GM12873 (cell line): ENCODE data around the gene KCND2.

Experiments
- TF ChIP-seq, protein P1 (sequence below): IDR thresholded peaks from 2 replicates; pipeline ENCODE4 v1.5.1; 2012; ENCODE audit warnings: low read depth, mild to moderate bottlenecking, moderate library complexity, low read length, control low read depth; ENCODE audit not compliant: insufficient read depth; ENCODE audit errors: missing control alignments

Gene KCND2

GRCh38 chr7:120792861-120793130 lies 519.8 kb downstream of the KCND2 start:
- TF ChIP-seq, protein P1, sequence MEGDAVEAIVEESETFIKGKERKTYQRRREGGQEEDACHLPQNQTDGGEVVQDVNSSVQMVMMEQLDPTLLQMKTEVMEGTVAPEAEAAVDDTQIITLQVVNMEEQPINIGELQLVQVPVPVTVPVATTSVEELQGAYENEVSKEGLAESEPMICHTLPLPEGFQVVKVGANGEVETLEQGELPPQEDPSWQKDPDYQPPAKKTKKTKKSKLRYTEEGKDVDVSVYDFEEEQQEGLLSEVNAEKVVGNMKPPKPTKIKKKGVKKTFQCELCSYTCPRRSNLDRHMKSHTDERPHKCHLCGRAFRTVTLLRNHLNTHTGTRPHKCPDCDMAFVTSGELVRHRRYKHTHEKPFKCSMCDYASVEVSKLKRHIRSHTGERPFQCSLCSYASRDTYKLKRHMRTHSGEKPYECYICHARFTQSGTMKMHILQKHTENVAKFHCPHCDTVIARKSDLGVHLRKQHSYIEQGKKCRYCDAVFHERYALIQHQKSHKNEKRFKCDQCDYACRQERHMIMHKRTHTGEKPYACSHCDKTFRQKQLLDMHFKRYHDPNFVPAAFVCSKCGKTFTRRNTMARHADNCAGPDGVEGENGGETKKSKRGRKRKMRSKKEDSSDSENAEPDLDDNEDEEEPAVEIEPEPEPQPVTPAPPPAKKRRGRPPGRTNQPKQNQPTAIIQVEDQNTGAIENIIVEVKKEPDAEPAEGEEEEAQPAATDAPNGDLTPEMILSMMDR: no peak

DNA sequence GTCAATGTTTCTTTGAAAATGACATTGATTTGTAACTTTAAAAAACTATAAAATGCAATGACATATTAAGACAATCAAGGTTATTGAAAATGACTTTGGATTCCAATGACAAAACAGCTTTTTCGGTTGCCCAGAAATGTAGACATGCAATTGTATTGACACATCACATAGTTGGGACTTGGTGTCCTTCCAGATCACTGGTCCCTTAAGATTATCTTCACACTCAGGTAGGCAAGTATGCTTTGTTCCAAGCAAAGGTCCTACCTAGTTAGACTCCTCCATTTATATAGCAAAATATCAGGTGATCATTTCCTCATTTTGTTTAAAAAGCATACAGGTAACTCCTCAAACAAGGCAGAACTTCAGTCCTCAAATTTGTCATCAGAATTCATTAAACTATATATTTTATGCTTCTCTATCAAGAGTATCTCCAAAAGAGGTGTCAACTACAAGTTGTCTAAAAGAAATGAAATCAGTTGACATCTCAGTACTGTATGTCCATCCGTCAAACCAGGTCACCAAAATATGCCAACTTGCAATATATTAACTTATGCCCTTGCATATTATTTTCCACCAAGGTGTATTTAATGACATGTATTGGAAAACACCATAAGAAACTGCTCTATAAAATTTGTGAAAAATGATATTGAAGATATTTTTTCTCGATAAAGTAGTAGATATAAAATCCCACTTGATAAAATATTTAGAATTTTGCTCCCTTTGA lies 520.4 kb downstream of the KCND2 start:
- TF ChIP-seq, protein P1: no peak

- TF ChIP-seq, protein P1: no peak
These were observed 521.2 kb downstream of the KCND2 start for GRCh38 chr7:120794106-120794729.

DNA sequence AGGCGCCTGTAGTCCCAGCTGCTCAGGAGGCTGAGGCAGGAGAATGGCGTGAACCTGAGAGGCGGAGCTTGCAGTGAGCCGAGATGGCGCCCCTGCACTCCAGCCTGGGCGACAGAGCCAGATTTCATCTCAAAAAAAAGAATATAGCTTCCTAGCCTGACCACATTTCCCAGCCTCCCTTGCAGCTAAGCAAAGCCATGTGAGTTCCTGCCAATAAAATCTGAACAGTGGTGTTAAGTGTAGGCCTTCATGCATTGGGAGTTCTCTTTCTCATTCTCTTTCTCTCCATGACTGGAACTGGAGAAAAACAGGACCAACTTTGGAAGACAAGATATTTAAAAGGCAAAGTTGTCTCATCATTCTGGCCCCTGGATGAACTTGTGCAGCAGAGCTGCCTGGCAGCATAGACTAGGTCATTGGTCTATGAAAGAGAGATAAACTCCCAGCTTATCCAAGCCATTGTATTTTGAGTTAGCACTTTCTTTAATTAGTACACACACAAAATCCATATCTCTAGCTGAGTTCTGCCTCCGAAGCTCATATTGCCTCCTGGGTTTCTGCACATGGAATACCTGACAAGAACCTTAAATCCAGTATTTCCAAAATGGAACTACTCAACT lies 524.2 kb downstream of the KCND2 start:
- TF ChIP-seq, protein P1: no peak

GRCh38 chr7:120799147-120799546 lies 526.2 kb downstream of the KCND2 start:
- TF ChIP-seq, protein P1: no peak
